HG02885 (cell line): Measurements from ENCODE around the gene CTBP1.
"Not testable (repeated sequence)": the region's sequence is repeated elsewhere in the genome, so short reads cannot be mapped to it uniquely, and the experiment has no call there.

Source experiments
- ATAC-seq: cut with Tn5 transposase; IDR thresholded peaks from one replicate; pipeline ENCODE4 v1.9.1; 2021; ENCODE audit warnings: mild to moderate bottlenecking; ENCODE audit not compliant: unreplicated experiment, poor library complexity

The CTBP1 gene

GRCh38 chr4:1239950-1240307 is 9.0 kb downstream of the CTBP1 start:
- no peak for ATAC-seq

GRCh38 chr4:1239141-1239949 is 9.6 kb downstream of the CTBP1 start:
- ATAC-seq = no peak

GRCh38 chr4:1238676-1239000 is 10.3 kb downstream of the CTBP1 start:
- no peak for ATAC-seq

- no peak for ATAC-seq
These were observed 10.8 kb downstream of the CTBP1 start for GRCh38 chr4:1237981-1238675.

GRCh38 chr4:1237261-1237660 is 11.7 kb downstream of the CTBP1 start:
- ATAC-seq = not testable (repeated sequence)

GRCh38 chr4:1236836-1237235 is 12.1 kb downstream of the CTBP1 start:
- not testable (repeated sequence) for ATAC-seq

GRCh38 chr4:1236103-1236641 is 12.8 kb downstream of the CTBP1 start:
- ATAC-seq = no peak

GRCh38 chr4:1235381-1236102 is 13.4 kb downstream of the CTBP1 start:
- ATAC-seq = no peak

GRCh38 chr4:1234811-1235292 is 14.1 kb downstream of the CTBP1 start:
- ATAC-seq = no peak

GRCh38 chr4:1234309-1234695 is 14.6 kb downstream of the CTBP1 start:
- ATAC-seq = no peak

GRCh38 chr4:1233641-1234308 is 15.2 kb downstream of the CTBP1 start:
- ATAC-seq = no peak

GRCh38 chr4:1232661-1233621 is 16.0 kb downstream of the CTBP1 start:
- ATAC-seq = no peak

- ATAC-seq = no peak
These were observed 17.1 kb downstream of the CTBP1 start for GRCh38 chr4:1231637-1232360.

- no peak for ATAC-seq
These were observed 17.8 kb downstream of the CTBP1 start for GRCh38 chr4:1230971-1231636.

- ATAC-seq = no peak
These were observed 18.6 kb downstream of the CTBP1 start for GRCh38 chr4:1230316-1230715.

- ATAC-seq = no peak
These were observed 19.6 kb downstream of the CTBP1 start for GRCh38 chr4:1229117-1229849.

GRCh38 chr4:1227816-1228215 is 21.1 kb downstream of the CTBP1 start:
- ATAC-seq = no peak
